ENCODE measurements around the gene SNX5. TPM values are rescaled to one million over a fixed set of nuclear protein-coding genes. Genes with fewer than 3 reads are reported as not detected.
A peak's percentile ranks its signal among the peaks of the same experiment; 100 is the strongest.

SNX5 gene
- total RNA-seq, 2 experiments from 2014 or later, result 204 to 274 TPM

DNA sequence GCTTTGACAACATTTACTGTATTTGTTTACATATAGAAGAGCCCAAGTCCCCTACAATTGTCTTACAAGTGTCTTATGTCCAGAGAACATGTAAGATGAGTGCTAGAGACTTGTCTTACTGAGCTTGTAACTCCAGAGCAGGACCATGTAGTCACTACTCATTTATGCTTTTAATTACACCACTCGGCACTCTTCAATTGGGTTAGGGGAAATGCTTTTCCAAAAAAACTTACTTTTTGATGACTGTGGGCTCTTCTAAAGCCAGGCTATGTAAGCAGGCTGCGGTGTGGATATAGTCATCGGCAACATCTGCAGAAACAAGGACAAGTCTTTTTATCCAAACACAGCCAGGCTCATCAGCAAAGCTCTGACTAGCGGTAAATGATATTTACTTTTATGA lies 18.7 kb downstream of the SNX5 start:
- CTCF ChIA-PET (ENCODE audit: unreplicated experiment), result no interaction called here
- H3K4me3 ChIP-seq (ENCODE audit: low read depth, low read length, poor library complexity, severe bottlenecking), result no peak overlapping the region
- H4K20me1 ChIP-seq (ENCODE audit: insufficient read depth, low read length), result peaks cover 90% of the 10 kb centered on the region
- H3K27ac ChIP-seq (ENCODE audit: low read depth, low read length, poor library complexity, severe bottlenecking), result no peak overlapping the region
- DNase-seq (ENCODE audit: low spot score), result no peak
- H3K79me2 ChIP-seq (ENCODE audit: insufficient read depth, low read depth, low read length), result peaks cover 97% of the 10 kb centered on the region
- H3K36me3 ChIP-seq (ENCODE audit: insufficient read depth, low read length), result peaks cover 100% of the 10 kb centered on the region
- no peak overlapping the region for H3K4me2 ChIP-seq (ENCODE audit: low read length)
- H2AFZ ChIP-seq (ENCODE audit: low read length), result no peak overlapping the region
- BruUV-seq (replicated peaks), result no TSS peak
- intact Hi-C loops (cut with micrococcal nuclease; ENCODE audit: unreplicated experiment), result no loop called here
- no peaks in the 10 kb centered on the region for H3K9me3 ChIP-seq (ENCODE audit: low read length)
- TF ChIP-seq, protein P1, sequence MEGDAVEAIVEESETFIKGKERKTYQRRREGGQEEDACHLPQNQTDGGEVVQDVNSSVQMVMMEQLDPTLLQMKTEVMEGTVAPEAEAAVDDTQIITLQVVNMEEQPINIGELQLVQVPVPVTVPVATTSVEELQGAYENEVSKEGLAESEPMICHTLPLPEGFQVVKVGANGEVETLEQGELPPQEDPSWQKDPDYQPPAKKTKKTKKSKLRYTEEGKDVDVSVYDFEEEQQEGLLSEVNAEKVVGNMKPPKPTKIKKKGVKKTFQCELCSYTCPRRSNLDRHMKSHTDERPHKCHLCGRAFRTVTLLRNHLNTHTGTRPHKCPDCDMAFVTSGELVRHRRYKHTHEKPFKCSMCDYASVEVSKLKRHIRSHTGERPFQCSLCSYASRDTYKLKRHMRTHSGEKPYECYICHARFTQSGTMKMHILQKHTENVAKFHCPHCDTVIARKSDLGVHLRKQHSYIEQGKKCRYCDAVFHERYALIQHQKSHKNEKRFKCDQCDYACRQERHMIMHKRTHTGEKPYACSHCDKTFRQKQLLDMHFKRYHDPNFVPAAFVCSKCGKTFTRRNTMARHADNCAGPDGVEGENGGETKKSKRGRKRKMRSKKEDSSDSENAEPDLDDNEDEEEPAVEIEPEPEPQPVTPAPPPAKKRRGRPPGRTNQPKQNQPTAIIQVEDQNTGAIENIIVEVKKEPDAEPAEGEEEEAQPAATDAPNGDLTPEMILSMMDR (conservative IDR thresholded peaks at IDR 0.05; ENCODE audit: low read length), result no peak
- TF ChIP-seq EZH2phosphoT487 (IDR thresholded peaks at IDR 0.05; ENCODE audit: borderline replicate concordance, low read depth, low read length), result no peak
- peaks cover 81% of the 10 kb centered on the region for H3K4me1 ChIP-seq (ENCODE audit: insufficient read depth, low read length, poor library complexity, severe bottlenecking)
- POLR2A ChIA-PET, result interaction anchor here (0.7 to 2.0 kb wide), 4 partner anchors 8 to 484 kb away, joined by 3 to 7 read pairs (median 4); no protein-coding TSS in a partner anchor
- H3K9me2 ChIP-seq (ENCODE audit: insufficient read depth, low read length), result no peaks in the 10 kb centered on the region

DNA sequence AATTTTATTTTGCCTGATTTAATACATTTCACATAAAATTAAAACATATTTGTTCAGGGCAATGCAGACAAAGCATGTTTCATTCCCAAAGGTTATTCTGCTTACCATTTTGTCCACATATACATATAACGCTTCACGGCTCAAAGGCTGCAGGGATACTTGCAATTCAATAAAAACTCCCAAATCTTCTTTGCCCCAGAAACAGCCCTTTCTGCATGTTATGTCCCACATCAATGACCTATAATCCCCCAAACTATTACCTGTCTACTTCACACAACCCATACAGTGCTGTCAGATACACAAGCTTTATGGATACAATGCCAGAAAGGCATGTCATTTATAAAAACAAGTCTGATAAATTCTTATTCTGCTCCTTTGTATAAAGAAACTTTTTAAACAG lies 20.2 kb downstream of the SNX5 start:
- no TSS peak for BruUV-seq (replicated peaks)
- Histone ChIP-seq H3K36me3 (ENCODE audit: insufficient read depth, low read length) (peaks cover 99% of the 10 kb centered on the region), H3K4me2 (ENCODE audit: low read length) (no peak overlapping the region), H3K27ac (ENCODE audit: low read depth, low read length, poor library complexity, severe bottlenecking) (no peak overlapping the region), H3K9me3 (ENCODE audit: low read length) (no peaks in the 10 kb centered on the region), H4K20me1 (ENCODE audit: insufficient read depth, low read length) (peaks cover 86% of the 10 kb centered on the region), H3K9me2 (ENCODE audit: insufficient read depth, low read length) (no peaks in the 10 kb centered on the region), H3K4me1 (ENCODE audit: insufficient read depth, low read length, poor library complexity, severe bottlenecking) (peaks cover 81% of the 10 kb centered on the region), H3K4me3 (ENCODE audit: low read depth, low read length, poor library complexity, severe bottlenecking) (no peak overlapping the region), H3K79me2 (ENCODE audit: insufficient read depth, low read depth, low read length) (peaks cover 95% of the 10 kb centered on the region), H2AFZ (ENCODE audit: low read length) (no peak overlapping the region)
- intact Hi-C loops (cut with micrococcal nuclease; ENCODE audit: unreplicated experiment), result no loop called here
- CTCF ChIA-PET (ENCODE audit: unreplicated experiment), result no interaction called here
- TF ChIP-seq, protein P1 (conservative IDR thresholded peaks at IDR 0.05; ENCODE audit: low read length), result no peak
- no peak for TF ChIP-seq EZH2phosphoT487 (IDR thresholded peaks at IDR 0.05; ENCODE audit: borderline replicate concordance, low read depth, low read length)
- DNase-seq (ENCODE audit: low spot score), result no peak
- POLR2A ChIA-PET, result interaction anchor here (0.8 to 2.0 kb wide), 4 partner anchors 11 to 23 kb away, joined by 3 to 10 read pairs (median 6); no protein-coding TSS in a partner anchor

DNA sequence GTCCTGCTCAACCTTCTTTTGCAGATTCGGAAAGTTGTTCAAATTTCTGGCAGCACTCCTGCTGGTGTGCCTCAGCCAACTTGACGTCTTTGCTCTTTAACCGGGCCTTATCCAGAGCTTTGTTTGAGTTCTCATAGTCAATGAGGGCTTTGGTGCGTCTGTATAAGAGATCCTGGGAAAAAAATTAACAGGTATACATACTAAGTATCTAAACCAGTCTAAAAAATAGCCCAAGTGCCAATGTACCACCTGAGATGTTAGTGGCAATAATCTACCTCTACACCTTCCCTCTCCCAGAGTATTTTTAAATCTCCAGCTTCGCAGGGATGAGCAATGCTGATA lies 21.1 kb downstream of the SNX5 start:
- Histone ChIP-seq H2AFZ (ENCODE audit: low read length) (no peak overlapping the region), H3K79me2 (ENCODE audit: insufficient read depth, low read depth, low read length) (peaks cover 86% of the 10 kb centered on the region), H3K36me3 (ENCODE audit: insufficient read depth, low read length) (peaks cover 99% of the 10 kb centered on the region), H4K20me1 (ENCODE audit: insufficient read depth, low read length) (peaks cover 86% of the 10 kb centered on the region), H3K9me3 (ENCODE audit: low read length) (no peaks in the 10 kb centered on the region), H3K4me1 (ENCODE audit: insufficient read depth, low read length, poor library complexity, severe bottlenecking) (peaks cover 86% of the 10 kb centered on the region), H3K27ac (ENCODE audit: low read depth, low read length, poor library complexity, severe bottlenecking) (peak overlapping the region; percentile 35), H3K9me2 (ENCODE audit: insufficient read depth, low read length) (no peaks in the 10 kb centered on the region), H3K4me2 (ENCODE audit: low read length) (no peak overlapping the region), H3K4me3 (ENCODE audit: low read depth, low read length, poor library complexity, severe bottlenecking) (no peak overlapping the region)
- ChIA-PET POLR2A (interaction anchor here (0.6 to 1.6 kb wide), 3 partner anchors 13 to 23 kb away, joined by 3 to 10 read pairs (median 5); no protein-coding TSS in a partner anchor), CTCF (ENCODE audit: unreplicated experiment) (no interaction called here)
- TF ChIP-seq EZH2phosphoT487 (IDR thresholded peaks at IDR 0.05; ENCODE audit: borderline replicate concordance, low read depth, low read length), result no peak
- TF ChIP-seq, protein P1 (conservative IDR thresholded peaks at IDR 0.05; ENCODE audit: low read length), result no peak
- BruUV-seq (replicated peaks), result no TSS peak
- DNase-seq (ENCODE audit: low spot score), result no peak
- intact Hi-C loops (cut with micrococcal nuclease; ENCODE audit: unreplicated experiment), result no loop called here

Measured in OCI-LY7 (cell line).